Heart left ventricle (tissue), 16 donors: ENCODE measurements around the gene PDIA3. TPM values are rescaled to one million over a fixed set of nuclear protein-coding genes. Genes with fewer than 3 reads are reported as not detected.

Experiments used
- ATAC-seq, 4 donors: fragments of 200-7000 bp; cut with Tn5 transposase; one replicate each; pipeline ENCODE4 v1.9.1; 2020 to 2022; ENCODE audit warnings: moderate library complexity in 4 of 4, mild to moderate bottlenecking in 3 of 4, moderate number of reproducible peaks in 1 of 4
- DNase-seq, 5 donors: peaks; one replicate each; pipeline ENCODE4 v3.0.0-alpha.2; 2020
- H3K27ac ChIP-seq, 12 donors: fragments of 200-600 bp; sonication (generic) in 4 of 12; one replicate each; pipeline versions ENCODE4 v1.5.0 to v1.8.0; 2016 to 2022; ENCODE audit warnings: mild to moderate bottlenecking in 2 of 12
- H3K27me3 ChIP-seq, 9 donors: fragments of 200-600 bp; sonication (generic) in 2 of 9; one replicate each; pipeline versions ENCODE4 v1.5.1 to v1.8.0; 2016 to 2022; ENCODE audit warnings: mild to moderate bottlenecking in 3 of 9
- H3K36me3 ChIP-seq, 9 donors: fragments of 200-600 bp; sonication (generic) in 2 of 9; one replicate each; pipeline versions ENCODE4 v1.5.0 to v1.8.0; 2018 to 2022; ENCODE audit warnings: mild to moderate bottlenecking in 2 of 9
- H3K4me1 ChIP-seq, 12 donors: fragments of 200-600 bp; sonication (generic) in 4 of 12; one replicate each; pipeline versions ENCODE4 v1.5.0 to v1.8.0; 2016 to 2022; ENCODE audit warnings: mild to moderate bottlenecking in 3 of 12
- H3K4me3 ChIP-seq, 12 donors: fragments of 200-600 bp; sonication (generic) in 4 of 12; one replicate each; pipeline versions ENCODE4 v1.5.0 to v1.8.0; 2017 to 2022; ENCODE audit warnings: mild to moderate bottlenecking in 9 of 12, moderate library complexity in 4 of 12
- H3K9me3 ChIP-seq, 12 donors: fragments of 200-600 bp; sonication (generic) in 4 of 12; one replicate each; pipeline versions ENCODE4 v1.5.0 to v1.8.0; 2016 to 2022; ENCODE audit warnings: mild to moderate bottlenecking in 1 of 12
- POLR2A ChIP-seq, 2 donors: fragments of 450-650 bp; IDR thresholded peaks; one replicate each; pipeline ENCODE4 v1.6.1; 2017; ENCODE audit warnings: antibody characterized with exemption in 2 of 2, mild to moderate bottlenecking in 2 of 2, moderate library complexity in 2 of 2
- WGBS, 4 donors: extraction: QIAGEN DNeasy Blood & Tissue Kit in 2 of 4; methylation state at CpG; one replicate each; pipeline versions ENCODE4 v1.1.5 to v1.1.7; 2013 to 2018; 5-methylcytosine and 5-hydroxymethylcytosine counted together
- intact Hi-C, 10 donors: fragments of 100-400 bp; cut with DNase I; formaldehyde crosslinking; loops; one replicate each; pipeline versions ENCODE4 v1.11.1 to v1.14.2; 2022
- polyA plus RNA-seq, 2 donors: library from polyadenylated mRNA; stranded (reverse); fragments of 200-250 nt; gene quantifications; one replicate each; pipeline ENCODE4 v1.2.3, GENCODE V29; 2013
- total RNA-seq, 9 donors: library from RNA; depleted of rRNA in 2 of 9; stranded (reverse); fragments of >200 nt in 2 of 9; fragmentation: NEBNext Ultra II Directional in 3 of 9; extraction: Animal tissue kit (Norgen Biotek cat#: 25700) in 3 of 9; gene quantifications; one replicate each; pipeline versions ENCODE4 v1.1.0 to v1.2.4, GENCODE V29; 2016 to 2023
- TF ChIP-seq, protein P1 (sequence below), 12 donors: fragments of 200-600 bp; sonication (generic) in 4 of 12; IDR thresholded peaks; one replicate each; pipeline versions ENCODE4 v1.5.0 to v1.8.0; 2018 to 2022; ENCODE audit warnings: antibody characterized with exemption in 12 of 12, mild to moderate bottlenecking in 5 of 12
- donor health status: ischemic (EF 13 %, LVEDD 7.1; RV severe dilation, severe dysfunction).
- donor health status: healthy with polysubstance abuse.
- donor health status: DM: no; HTN: yes; CAD: no.
- donor health status: DM: no; HTN: no; CAD: no.
- donor health status: ischemic (EF 25% LVEDD 6.9; RV normal size, moderate dysfunction).
- donor health status: ischemic (EF 25% LVEDD 5.7; RV mildly dilated, moderate dysfunction).
- donor health status: healthy.
- donor health status: DM: yes; HTN: yes; CAD: no.
- donor health status: ischemic (EF 35%, LVEDD 5.7; RV mildly dilated, moderate dysfunction).
- donor health status: nonischemic (EF 11% LVEDD 7.7; RV severe dilation, severe dysfunction).
- donor health status: DM: yes; HTN: yes; CAD: no.
- donor health status: PGD.
- donor health status: ischemic (EF 29% LVEDD 5.4; RV normal size, mild dysfunction).
- donor health status: nonischemic (EF 23%, LVEDD 6.1; RV moderate dilation, normal function).

Gene PDIA3
- total and polyA plus RNA-seq, 11 donors = 57.2 to 278 (median 172) TPM

GRCh38 chr15:43775411-43775965 is 29.2 kb downstream of the PDIA3 start:
- H3K27me3 ChIP-seq = no peaks in the 10 kb centered on the region
- intact Hi-C loops = no loop called here
- DNase-seq (peak in 1 of 5 donors; percentile 31), ATAC-seq (peak in 3 of 4 donors; percentile 13 to 28 (median 17))
- 93 to 100% (median 100%) methylated on average over 1 of the region's 1 CpG for WGBS, 4 donors
- no peak overlapping the region for H3K4me3 ChIP-seq
- H3K27ac ChIP-seq = peak overlapping the region in 2 of 12 donors; percentile 20 to 91
- H3K36me3 ChIP-seq = peaks cover 0 to 43% (median 34%) of the 10 kb centered on the region in 9 donors
- TF ChIP-seq, protein P1, sequence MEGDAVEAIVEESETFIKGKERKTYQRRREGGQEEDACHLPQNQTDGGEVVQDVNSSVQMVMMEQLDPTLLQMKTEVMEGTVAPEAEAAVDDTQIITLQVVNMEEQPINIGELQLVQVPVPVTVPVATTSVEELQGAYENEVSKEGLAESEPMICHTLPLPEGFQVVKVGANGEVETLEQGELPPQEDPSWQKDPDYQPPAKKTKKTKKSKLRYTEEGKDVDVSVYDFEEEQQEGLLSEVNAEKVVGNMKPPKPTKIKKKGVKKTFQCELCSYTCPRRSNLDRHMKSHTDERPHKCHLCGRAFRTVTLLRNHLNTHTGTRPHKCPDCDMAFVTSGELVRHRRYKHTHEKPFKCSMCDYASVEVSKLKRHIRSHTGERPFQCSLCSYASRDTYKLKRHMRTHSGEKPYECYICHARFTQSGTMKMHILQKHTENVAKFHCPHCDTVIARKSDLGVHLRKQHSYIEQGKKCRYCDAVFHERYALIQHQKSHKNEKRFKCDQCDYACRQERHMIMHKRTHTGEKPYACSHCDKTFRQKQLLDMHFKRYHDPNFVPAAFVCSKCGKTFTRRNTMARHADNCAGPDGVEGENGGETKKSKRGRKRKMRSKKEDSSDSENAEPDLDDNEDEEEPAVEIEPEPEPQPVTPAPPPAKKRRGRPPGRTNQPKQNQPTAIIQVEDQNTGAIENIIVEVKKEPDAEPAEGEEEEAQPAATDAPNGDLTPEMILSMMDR (IDR thresholded peaks at IDR 0.05) = peak in 6 of 12 donors; percentile 16 to 42 (median 25)
- TF ChIP-seq POLR2A (IDR thresholded peaks at IDR 0.05) = no peak
- H3K9me3 ChIP-seq = no peaks in the 10 kb centered on the region
- H3K4me1 ChIP-seq = peaks cover 0 to 32% (median 13%) of the 10 kb centered on the region in 12 donors

DNA sequence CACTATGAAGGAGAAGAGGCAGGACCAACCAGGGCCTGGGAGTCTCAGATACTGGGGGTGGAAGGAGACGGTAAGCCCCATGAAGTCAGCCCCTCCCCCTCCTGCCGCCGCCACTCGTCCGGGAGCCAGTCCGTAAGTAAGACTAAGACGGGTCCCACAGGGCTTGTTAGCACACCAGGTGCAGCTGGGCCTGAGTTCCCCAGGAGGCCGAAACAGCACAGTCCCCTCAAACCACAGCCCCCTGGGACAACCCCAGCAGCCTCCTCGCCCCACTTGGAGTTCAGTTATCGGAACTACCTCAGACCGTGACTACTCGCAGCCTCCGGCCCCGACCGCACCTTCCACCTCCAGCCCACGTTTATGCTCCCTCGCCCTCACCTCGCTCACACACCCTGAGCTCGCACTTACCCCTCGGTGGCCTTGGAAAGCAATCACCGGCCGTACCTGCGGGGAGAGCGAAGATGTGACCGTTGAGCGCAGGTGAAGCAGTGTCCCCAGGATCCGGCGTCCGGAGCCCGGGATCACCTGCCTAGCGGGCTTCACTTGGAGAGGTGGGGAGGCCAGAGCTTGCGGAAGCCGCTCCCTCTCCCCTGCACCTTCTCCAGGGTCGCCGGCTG is 30.0 kb downstream of the PDIA3 start:
- Histone ChIP-seq H3K27ac (peak overlapping the region; percentile 30 to 91 (median 81)), H3K27me3 (no peaks in the 10 kb centered on the region), H3K9me3 (no peaks in the 10 kb centered on the region), H3K4me1 (peaks cover 0 to 32% (median 13%) of the 10 kb centered on the region in 12 donors), H3K4me3 (peak overlapping the region; percentile 43 to 83 (median 69)), H3K36me3 (peaks cover 0 to 36% (median 27%) of the 10 kb centered on the region in 9 donors)
- WGBS, 4 donors = 44 to 56% (median 53%) methylated on average over 32 to 35 of the region's 35 CpGs
- intact Hi-C loops = no loop called here
- peak in 3 of 5 donors; percentile 26 to 39 (median 30) for DNase-seq
- TF ChIP-seq, protein P1 (IDR thresholded peaks at IDR 0.05) = no peak
- no peak for TF ChIP-seq POLR2A (IDR thresholded peaks at IDR 0.05)
- peak in 2 of 4 donors; percentile 8 for ATAC-seq

GRCh38 chr15:43776718-43777266 is 30.6 kb downstream of the PDIA3 start, which contains the start of gene ELL3:
TSS of gene ELL3 (minus strand) at chr15:43776966. CDS start at chr15:43776901, 65 bp downstream.
- intact Hi-C loops = no loop called here
- 2 to 5% (median 2%) methylated on average over 14 to 41 of the region's 41 CpGs for WGBS, 4 donors
- peaks cover 0 to 30% (median 21%) of the 10 kb centered on the region in 9 donors for H3K36me3 ChIP-seq

More at GRCh38 chr15:43776718-43777266, 30.6 kb downstream of the PDIA3 start, which contains the start of gene ELL3:
- DNase-seq = peak; percentile 78 to 89 (median 81)
- peaks cover 0 to 26% (median 13%) of the 10 kb centered on the region in 12 donors for H3K4me1 ChIP-seq
- peak within 1 kb of the TSS; percentile 43 to 83 (median 69) for H3K4me3 ChIP-seq
- no peaks in the 10 kb centered on the region for H3K9me3 ChIP-seq
- ATAC-seq = peak; percentile 68 to 90 (median 86)
- TF ChIP-seq, protein P1 (IDR thresholded peaks at IDR 0.05) = no peak
- TF ChIP-seq POLR2A (IDR thresholded peaks at IDR 0.05) = peak in 1 of 2 donors; percentile 18
- H3K27ac ChIP-seq = peak within 1 kb of the TSS; percentile 30 to 91 (median 81)
- H3K27me3 ChIP-seq = no peaks in the 10 kb centered on the region
